Effector CD8-positive, alpha-beta T cell (primary cell): ENCODE data around the gene AQP9.

Source experiments
- DNase-seq: peaks from one replicate; lab custom pipeline; 2025; lab: John Stamatoyannopoulos, UW

The AQP9 gene

DNA sequence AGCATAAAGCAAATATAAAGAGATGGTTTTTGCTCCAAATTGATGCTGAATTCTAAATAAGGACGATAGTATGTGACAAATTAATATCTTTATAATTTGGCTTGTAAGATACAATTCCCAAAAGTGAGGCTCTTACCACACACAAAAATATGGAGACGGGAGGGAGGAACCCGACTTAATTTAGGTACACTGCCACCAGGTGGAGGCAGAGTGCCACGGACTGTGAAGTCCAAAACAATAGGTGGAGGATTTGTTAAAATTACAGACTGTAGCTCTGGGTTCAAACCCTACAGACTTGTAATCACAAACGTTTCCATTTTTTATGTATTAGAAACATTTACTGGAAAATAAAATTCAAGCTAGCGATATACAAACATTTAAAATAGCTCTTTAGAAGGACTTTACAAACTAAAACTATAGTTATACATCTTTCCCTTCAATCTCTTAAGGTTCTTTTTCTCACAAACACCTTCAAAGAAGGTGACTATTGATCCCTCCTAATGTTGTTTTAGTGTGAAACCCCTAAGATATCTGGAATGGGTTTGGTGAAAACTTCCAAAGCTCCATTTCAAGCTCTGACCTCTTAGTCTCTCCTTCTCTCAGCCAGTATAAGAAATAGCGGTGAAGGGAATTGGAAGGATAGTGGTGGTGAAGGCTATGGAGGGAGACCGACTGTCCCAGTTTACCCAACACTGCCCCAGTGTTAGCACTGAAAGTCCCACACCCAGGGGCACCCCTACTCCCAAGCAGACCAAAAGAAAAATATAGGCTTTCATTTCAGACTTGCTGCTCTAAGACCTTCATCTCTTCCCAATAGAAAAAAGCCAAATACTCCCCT lies 89.7 kb downstream of the AQP9 start:
- DNase-seq: peak; percentile 13

GRCh38 chr15:58228718-58229117 lies 90.5 kb downstream of the AQP9 start:
- no peak for DNase-seq

GRCh38 chr15:58229297-58229768 lies 91.2 kb downstream of the AQP9 start:
- DNase-seq: no peak

- DNase-seq: no peak
These were observed 94.3 kb downstream of the AQP9 start for GRCh38 chr15:58232281-58233065.

DNA sequence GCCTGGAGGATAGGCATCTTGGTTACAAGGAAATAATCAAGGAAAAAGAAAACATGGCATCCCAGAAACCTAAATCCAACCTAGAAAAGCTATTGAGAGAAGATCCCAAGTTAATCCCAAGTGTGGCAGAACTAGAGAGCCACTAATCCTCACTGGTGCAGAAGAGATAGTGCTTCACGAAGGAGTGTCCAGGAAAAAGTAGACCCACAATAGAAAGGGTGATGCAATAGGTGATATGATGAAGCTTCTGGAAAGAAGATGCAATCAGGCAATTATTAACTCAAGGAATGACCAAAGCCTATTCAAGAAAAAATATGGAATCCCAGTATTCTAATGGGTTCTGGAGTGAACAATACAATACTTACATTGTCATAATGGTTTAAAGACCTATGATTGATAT lies 95.2 kb downstream of the AQP9 start:
- no peak for DNase-seq
